GM19452 (cell line): Measurements from ENCODE around the gene EFHD2.
"Not testable (repeated sequence)": the region's sequence is repeated elsewhere in the genome, so short reads cannot be mapped to it uniquely, and the experiment has no call there.

Experiments
- ATAC-seq: cut with Tn5 transposase; IDR thresholded peaks from one replicate; pipeline ENCODE4 v1.9.1; 2021; ENCODE audit not compliant: unreplicated experiment

EFHD2 gene

DNA sequence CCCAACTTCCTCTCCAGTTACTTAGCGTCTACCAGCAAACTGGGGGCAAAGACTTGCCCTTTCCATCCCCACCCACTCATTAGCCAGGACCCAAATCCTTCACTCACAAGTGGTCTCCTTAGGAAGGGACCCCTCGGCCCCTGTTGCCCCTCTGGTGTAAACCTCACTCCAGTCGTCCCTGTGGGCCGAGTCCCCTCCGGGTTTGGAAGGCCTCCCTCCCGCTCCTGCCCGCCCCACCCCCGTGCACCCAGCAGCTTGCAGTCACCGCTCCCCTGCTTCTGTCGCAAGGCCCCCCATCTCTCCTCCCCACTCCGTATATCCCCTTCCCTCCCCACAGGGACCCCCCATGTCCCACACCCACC is 1.2 kb downstream of the EFHD2 start:
- no peak for ATAC-seq

- ATAC-seq, result peak; percentile 52
Observed at GRCh38 chr1:15411593-15412137, 2.0 kb downstream of the EFHD2 start.

DNA sequence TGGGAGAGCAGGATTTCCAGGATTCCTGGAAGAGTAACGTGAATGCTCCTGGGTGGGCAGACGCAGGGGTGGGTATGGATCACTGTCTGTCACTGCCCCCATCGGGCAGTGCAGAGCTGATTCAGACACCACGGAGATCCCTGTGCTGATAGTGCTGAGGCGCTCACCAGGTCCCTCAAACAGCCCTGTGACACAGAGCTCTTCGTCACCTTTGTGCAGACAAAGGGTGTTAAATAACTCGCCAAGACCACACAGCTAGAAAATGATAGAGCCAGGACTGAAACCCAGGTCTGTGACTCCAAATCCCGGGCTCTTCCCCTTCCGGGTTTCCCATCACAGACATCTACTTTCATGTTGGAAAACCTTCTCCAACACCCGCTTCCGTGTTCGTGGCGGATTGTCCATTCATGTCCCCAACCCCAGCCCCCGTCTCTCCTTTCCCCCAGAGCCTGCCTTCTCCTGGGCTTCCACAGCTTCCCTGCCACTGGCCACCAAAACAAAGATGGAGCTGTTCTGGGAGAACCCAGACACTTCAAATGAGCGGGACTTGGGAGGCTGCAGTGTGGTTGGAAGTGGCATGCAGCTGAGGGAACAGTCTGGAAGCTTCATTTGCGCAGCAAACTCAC is 2.6 kb downstream of the EFHD2 start:
- ATAC-seq, result no peak

DNA sequence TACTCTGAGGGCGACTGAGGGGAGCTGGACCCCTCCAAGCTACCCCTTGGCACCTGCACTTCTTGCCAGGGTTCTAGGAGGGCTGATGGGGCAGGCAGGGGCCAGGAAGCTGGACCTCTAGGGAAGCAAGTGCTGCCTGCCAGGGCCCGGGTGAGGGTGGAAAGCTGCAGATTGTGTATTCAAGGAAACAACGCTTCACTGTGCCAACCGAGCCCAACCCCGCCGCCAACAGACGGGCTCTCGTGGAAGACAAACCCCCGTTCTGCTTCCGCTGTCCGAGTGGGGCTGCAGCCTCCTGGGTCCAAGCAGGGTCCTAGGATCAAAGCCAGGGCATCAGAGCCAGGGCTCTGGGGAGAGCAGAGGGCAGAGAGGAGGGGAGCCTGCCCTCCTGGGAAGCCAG is 3.2 kb downstream of the EFHD2 start:
- no peak for ATAC-seq

- ATAC-seq, result no peak
Observed at GRCh38 chr1:15413563-15414444, 4.1 kb downstream of the EFHD2 start.

DNA sequence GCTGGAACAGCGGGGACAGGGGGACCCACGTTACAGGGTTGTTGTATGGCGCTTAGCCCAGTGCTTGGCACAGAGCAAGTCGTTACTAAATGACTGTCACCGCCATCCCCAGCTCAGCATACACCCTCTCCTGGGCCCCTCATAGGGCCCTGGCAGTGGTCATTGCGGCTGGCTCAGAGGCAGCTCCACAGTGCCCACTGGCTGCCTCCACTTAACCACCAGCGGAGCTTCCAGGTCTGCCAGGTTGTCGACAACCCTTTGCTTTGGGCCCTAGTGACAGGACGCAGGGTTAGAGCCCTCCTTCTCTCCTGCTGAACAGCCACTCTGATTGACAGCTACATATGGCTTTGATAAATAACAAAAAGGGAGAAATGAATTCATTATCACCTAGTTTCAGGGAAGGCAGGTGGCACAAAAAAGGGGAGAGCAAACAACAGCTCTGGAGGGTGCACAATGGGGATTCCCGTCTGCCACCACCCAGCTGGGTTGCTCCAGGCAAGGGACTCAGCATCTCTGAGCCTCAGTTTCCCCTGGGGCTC is 4.8 kb downstream of the EFHD2 start:
- ATAC-seq, result no peak

- peak; percentile 41 for ATAC-seq
Observed at GRCh38 chr1:15417059-15417934, 7.6 kb downstream of the EFHD2 start.

DNA sequence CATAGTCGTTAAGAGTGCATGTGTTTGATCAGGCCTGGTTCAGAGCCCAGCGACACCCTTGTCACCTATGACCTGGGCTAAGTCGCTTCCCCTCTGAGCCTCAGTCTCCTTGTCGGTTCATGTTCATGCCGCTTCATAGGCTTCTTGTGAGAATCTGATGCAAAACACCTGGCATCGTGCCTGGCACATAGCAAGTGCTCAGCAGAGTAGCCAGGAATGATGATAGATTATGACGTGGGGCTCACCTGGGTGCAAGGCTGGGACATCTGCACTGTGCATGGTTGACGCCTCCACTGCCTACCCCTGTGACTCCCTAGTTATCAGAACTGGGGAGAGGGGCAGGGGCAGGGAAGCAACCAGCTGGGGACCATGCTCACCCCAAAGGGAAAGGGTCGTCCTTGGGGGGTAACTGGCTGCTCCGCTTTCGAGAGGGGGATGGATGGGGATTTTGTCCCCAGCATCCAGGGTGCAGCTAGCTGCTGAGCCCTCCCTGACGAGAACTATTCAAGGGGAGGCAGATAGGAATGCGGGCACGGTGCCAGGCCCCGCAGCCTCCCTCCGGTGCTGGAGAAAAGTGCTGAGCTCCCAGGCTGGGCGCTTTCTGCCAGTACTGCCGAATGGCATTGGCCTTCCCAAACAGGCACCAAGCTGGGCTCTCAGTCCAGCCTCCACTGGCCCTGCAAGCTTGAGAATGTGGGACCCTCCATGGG is 9.3 kb downstream of the EFHD2 start:
- no peak for ATAC-seq

- no peak for ATAC-seq
Observed at GRCh38 chr1:15420853-15421465, 11.3 kb downstream of the EFHD2 start.

GRCh38 chr1:15422871-15423270 is 13.2 kb downstream of the EFHD2 start:
- no peak for ATAC-seq

- no peak for ATAC-seq
Observed at GRCh38 chr1:15423355-15424077, 13.8 kb downstream of the EFHD2 start.

GRCh38 chr1:15424146-15424667 is 14.5 kb downstream of the EFHD2 start:
- ATAC-seq, result no peak

GRCh38 chr1:15424981-15425380 is 15.3 kb downstream of the EFHD2 start:
- ATAC-seq, result no peak

- no peak for ATAC-seq
Observed at GRCh38 chr1:15425521-15425920, 15.8 kb downstream of the EFHD2 start.

DNA sequence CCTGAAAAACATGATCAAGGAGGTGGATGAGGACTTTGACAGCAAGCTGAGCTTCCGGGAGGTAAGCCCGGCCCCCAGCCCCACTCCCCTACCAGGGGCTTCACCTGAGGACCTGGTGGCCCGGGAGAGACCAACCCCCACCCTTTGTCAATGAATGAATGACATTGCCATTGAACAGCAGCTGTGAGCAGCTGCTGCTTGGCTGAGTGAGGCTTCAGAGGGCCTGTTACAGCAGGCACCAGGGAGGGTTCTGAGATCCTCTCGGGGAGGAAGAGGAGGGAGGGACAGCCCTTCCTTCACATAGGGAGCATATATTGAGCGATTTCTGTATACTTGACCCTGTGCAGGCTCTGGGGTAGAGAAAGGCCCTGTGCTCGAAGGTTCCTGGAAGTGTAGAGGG is 16.3 kb downstream of the EFHD2 start:
- ATAC-seq, result no peak

DNA sequence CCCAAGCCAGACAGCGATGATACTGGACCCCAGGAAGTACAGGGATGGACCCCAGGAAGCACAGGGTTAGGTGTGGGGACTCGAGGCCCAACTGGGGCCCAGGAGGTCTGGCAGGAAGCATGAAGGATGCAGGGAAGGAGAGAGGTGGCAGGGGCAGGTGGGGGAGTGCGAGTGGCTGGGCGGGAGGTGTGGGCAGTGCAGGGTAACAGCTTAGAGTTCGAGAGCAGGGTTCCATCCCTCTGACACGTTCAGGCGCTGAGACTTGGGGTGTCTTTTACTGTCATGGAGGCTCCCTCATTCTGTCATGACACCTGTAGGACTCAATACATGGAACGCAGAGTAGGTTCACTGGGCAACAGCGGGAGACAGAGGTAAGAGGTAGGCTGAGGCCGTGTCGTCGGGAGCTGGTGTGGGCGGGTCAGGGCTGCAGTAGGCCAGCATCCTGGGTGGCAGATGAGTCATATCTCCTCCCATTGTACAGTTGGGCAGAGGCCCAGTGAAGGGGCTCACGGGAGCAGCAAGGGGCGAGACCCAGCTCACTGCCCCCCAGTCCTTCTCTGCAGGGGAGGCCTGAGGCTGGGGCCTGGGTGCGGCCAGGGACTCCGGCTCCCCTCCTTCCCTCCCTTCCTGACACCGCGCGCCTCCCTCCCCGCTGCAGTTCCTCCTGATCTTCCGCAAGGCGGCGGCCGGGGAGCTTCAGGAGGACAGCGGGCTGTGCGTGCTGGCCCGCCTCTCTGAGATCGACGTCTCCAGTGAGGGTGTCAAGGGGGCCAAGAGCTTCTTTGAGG is 17.0 kb downstream of the EFHD2 start:
- no peak for ATAC-seq

DNA sequence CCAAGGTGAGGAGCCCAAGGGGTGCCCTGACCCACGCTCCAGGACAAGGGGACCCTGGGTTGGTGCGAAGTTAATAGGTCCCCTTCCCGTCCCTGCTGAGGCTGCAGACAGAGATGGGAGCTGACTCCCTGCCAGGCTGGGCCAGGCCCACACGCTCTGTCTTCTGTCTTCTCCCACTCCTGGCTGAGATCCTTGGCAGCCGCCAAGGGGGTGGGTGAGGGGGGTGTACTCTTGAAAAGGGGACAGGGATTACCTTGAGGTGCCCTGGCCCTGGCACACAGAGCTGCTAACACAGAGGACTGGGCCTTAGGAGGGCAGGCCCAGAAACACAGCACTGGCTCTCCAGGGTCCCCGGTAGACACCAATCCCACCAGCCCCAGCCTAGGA is 17.6 kb downstream of the EFHD2 start:
- ATAC-seq, result no peak

GRCh38 chr1:15428252-15428651 is 18.6 kb downstream of the EFHD2 start:
- ATAC-seq, result not testable (repeated sequence)
